ENCODE measurements around the gene SREK1.
A peak's percentile ranks its signal among the peaks of the same experiment; 100 is the strongest.

Gene SREK1

DNA sequence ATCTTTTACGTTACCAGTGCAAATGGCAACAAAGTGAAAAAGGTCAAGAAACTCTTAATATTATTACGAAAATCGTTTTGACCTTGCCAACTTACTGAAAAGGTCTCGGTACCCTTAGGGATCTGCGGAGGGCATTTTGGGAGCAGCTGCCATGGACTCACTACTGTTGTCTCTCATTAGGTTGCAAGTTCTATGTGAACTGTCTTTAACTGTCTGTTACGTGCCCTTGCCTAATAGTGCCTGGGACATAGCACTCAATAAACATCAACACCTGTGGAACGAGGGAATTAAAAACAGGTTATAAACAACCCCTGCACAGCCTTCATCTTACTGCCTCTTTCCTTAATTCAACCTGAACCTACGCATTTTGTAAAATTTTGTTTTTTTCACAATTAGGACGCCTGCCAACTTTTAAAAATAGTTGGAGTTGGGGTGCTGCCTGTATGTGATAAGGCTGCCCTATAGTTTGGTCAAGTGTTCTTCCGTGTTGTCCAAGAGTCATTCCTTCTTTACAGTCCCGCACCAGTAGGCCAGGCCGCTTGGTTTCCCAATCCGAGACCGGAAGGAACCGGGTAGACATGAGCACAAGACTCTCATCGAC is 527 bp upstream of the SREK1 start:
- Histone ChIP-seq H3K4me3 (ENCODE audit: low read depth in 1 of 2, low read length in 2 of 2) (peak overlapping the region; percentile 45 to 67), H3K9ac (ENCODE audit: low read depth, low read length) (peak overlapping the region; percentile 98), H4K20me1 (ENCODE audit: insufficient read depth, low read length) (peaks cover 8% of the 10 kb centered on the region; the same call in 1 of the 2 replicates), H3K4me2 (ENCODE audit: insufficient read depth, low read length) (peak overlapping the region; percentile 83), H3K9me3 (ENCODE audit: insufficient read depth, low read length, severe bottlenecking) (no peaks in the 10 kb centered on the region), H3K36me3 (ENCODE audit: insufficient read depth, low read length) (peaks cover 7% of the 10 kb centered on the region; the same call in 1 of the 2 replicates), H3K4me1 (ENCODE audit: insufficient read depth, low read length) (peaks cover 45% of the 10 kb centered on the region), H3K27me3 (ENCODE audit: insufficient read depth, low read length, poor library complexity) (no peaks in the 10 kb centered on the region), H2AFZ (ENCODE audit: low read depth, low read length) (peak overlapping the region; percentile 99), H3K27ac (ENCODE audit: low read length) (peak overlapping the region; percentile 99), H3K79me2 (ENCODE audit: insufficient read depth, low read length) (peaks cover 51% of the 10 kb centered on the region)
- no peak for DNase-seq
- TF ChIP-seq EZH2 (IDR thresholded peaks at IDR 0.05; ENCODE audit: borderline replicate concordance, low read depth, low read length, severe bottlenecking) (no peak), CTCF (IDR thresholded peaks at IDR 0.05; ENCODE audit: borderline replicate concordance, extremely low read depth, low read length, poor library complexity, severe bottlenecking) (no peak)
- ATAC-seq (ENCODE audit: insufficient read depth, low read depth): no peak

DNA sequence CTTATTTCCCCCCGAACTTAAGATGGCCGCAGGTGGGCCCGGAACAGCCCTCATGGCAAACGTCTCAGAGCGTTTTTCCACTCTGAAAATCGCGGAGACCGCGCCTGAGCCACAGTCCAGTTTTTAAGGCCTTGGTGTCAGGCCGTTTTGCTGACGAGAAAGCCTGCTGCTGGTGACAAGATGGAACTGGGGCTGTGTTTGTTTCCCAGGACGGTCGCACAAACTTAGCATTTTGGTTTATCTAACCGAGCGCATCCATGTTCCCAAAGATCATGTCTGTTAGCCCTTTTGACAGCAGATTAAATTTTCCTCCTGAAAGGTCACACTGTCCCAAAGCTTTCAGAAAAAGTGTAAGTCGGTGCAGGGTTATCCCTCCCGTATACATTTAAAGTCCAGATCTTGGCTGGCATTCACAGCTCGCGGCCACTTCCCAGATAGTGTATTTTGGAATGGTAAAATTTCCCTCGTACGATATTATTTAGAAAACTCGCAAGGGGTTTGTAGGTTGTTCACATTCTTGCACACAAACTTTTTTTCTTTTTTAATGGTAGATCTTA is 812 bp downstream of the SREK1 start:
- Histone ChIP-seq H3K9me3 (ENCODE audit: insufficient read depth, low read length, severe bottlenecking) (no peaks in the 10 kb centered on the region), H2AFZ (ENCODE audit: low read depth, low read length) (peak overlapping the region; percentile 74), H3K27ac (ENCODE audit: low read length) (peak overlapping the region; percentile 99), H3K4me2 (ENCODE audit: insufficient read depth, low read length) (peak overlapping the region; percentile 83), H3K4me1 (ENCODE audit: insufficient read depth, low read length) (peaks cover 50% of the 10 kb centered on the region), H3K79me2 (ENCODE audit: insufficient read depth, low read length) (peaks cover 65% of the 10 kb centered on the region), H3K9ac (ENCODE audit: low read depth, low read length) (peak overlapping the region; percentile 98), H4K20me1 (ENCODE audit: insufficient read depth, low read length) (peaks cover 12% of the 10 kb centered on the region; the same call in 1 of the 2 replicates), H3K36me3 (ENCODE audit: insufficient read depth, low read length) (peaks cover 7% of the 10 kb centered on the region; the same call in 1 of the 2 replicates), H3K4me3 (ENCODE audit: low read depth in 1 of 2, low read length in 2 of 2) (peak overlapping the region; percentile 45 to 67), H3K27me3 (ENCODE audit: insufficient read depth, low read length, poor library complexity) (no peaks in the 10 kb centered on the region)
- ATAC-seq (ENCODE audit: insufficient read depth, low read depth) (peak; percentile 59), DNase-seq (no peak)
- TF ChIP-seq EZH2 (IDR thresholded peaks at IDR 0.05; ENCODE audit: borderline replicate concordance, low read depth, low read length, severe bottlenecking): no peak
- no peak for TF ChIP-seq CTCF (IDR thresholded peaks at IDR 0.05; ENCODE audit: borderline replicate concordance, extremely low read depth, low read length, poor library complexity, severe bottlenecking)

- no peaks in the 10 kb centered on the region for H3K9me3 ChIP-seq (ENCODE audit: insufficient read depth, low read length, severe bottlenecking)
- H3K27ac ChIP-seq (ENCODE audit: low read length): peak overlapping the region; percentile 99
- H2AFZ ChIP-seq (ENCODE audit: low read depth, low read length): no peak overlapping the region
- H3K9ac ChIP-seq (ENCODE audit: low read depth, low read length): peak overlapping the region; percentile 98
- DNase-seq (no peak), ATAC-seq (ENCODE audit: insufficient read depth, low read depth) (no peak)
- H3K79me2 ChIP-seq (ENCODE audit: insufficient read depth, low read length): peaks cover 73% of the 10 kb centered on the region
- peaks cover 52% of the 10 kb centered on the region for H3K4me1 ChIP-seq (ENCODE audit: insufficient read depth, low read length)
- H3K36me3 ChIP-seq (ENCODE audit: insufficient read depth, low read length): peaks cover 7% of the 10 kb centered on the region; the same call in 1 of the 2 replicates
- H3K4me2 ChIP-seq (ENCODE audit: insufficient read depth, low read length): peak overlapping the region; percentile 83
- peak overlapping the region; percentile 45 to 67 for H3K4me3 ChIP-seq (ENCODE audit: low read depth in 1 of 2, low read length in 2 of 2)
- H4K20me1 ChIP-seq (ENCODE audit: insufficient read depth, low read length): peaks cover 19% of the 10 kb centered on the region; the same call in 1 of the 2 replicates
- no peak for TF ChIP-seq EZH2 (IDR thresholded peaks at IDR 0.05; ENCODE audit: borderline replicate concordance, low read depth, low read length, severe bottlenecking)
- no peak for TF ChIP-seq CTCF (IDR thresholded peaks at IDR 0.05; ENCODE audit: borderline replicate concordance, extremely low read depth, low read length, poor library complexity, severe bottlenecking)
- no peaks in the 10 kb centered on the region for H3K27me3 ChIP-seq (ENCODE audit: insufficient read depth, low read length, poor library complexity)
Measured at GRCh38 chr5:66145737-66146136, 1.6 kb downstream of the SREK1 start.

All from DND-41 (cell line).